ENCODE data around the gene DCAF12. TPM values are rescaled to one million over a fixed set of nuclear protein-coding genes. Genes with fewer than 3 reads are reported as not detected.

Gene DCAF12
- total RNA-seq, 2 experiments from 2014 or later: 31.7 to 70.5 TPM

DNA sequence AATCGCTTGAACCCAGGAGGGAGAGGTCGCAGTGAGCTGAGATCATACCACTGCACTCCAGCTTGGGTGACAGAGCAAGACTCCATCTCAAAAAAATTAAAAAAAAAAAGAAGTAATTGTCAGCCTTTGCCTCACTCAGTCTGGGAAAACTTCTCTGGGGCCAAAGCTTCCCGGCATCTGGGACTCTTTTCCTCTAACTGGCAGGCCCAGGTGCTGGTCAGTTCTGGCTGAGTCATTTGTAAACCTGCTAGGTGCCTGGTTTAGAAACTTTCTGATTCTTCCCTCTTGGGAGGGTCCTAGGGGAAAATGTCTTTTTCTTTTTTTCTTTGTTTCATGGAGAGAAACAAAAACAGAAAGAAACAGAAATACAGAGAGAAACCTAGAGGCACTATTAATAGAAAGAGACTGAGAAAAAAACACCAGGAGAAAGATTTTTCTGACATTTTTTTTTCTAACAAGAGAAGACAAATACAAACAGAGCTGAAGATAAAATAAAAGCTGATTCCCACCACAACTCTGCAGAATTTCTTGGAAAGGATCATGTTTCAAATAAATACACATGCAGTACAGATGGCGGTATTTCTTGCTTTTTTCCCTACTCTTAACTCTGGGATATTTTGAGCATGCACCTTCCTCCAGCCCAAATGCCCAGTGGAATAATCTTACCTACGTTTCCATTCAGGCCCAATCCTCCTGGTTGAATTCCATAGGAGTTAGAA lies 55.7 kb downstream of the DCAF12 start:
- TF ChIP-seq, protein P1, sequence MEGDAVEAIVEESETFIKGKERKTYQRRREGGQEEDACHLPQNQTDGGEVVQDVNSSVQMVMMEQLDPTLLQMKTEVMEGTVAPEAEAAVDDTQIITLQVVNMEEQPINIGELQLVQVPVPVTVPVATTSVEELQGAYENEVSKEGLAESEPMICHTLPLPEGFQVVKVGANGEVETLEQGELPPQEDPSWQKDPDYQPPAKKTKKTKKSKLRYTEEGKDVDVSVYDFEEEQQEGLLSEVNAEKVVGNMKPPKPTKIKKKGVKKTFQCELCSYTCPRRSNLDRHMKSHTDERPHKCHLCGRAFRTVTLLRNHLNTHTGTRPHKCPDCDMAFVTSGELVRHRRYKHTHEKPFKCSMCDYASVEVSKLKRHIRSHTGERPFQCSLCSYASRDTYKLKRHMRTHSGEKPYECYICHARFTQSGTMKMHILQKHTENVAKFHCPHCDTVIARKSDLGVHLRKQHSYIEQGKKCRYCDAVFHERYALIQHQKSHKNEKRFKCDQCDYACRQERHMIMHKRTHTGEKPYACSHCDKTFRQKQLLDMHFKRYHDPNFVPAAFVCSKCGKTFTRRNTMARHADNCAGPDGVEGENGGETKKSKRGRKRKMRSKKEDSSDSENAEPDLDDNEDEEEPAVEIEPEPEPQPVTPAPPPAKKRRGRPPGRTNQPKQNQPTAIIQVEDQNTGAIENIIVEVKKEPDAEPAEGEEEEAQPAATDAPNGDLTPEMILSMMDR (conservative IDR thresholded peaks at IDR 0.05; ENCODE audit: low read length): no peak
- TF ChIP-seq EZH2phosphoT487 (IDR thresholded peaks at IDR 0.05; ENCODE audit: borderline replicate concordance, low read depth, low read length): no peak
- no peaks in the 10 kb centered on the region for H3K9me2 ChIP-seq (ENCODE audit: insufficient read depth, low read length)
- ChIA-PET POLR2A (interaction anchor here (0.7 kb wide), 1 partner anchor 56 kb away, joined by 3 read pairs; the partner anchor contains the start of gene DCAF12), CTCF (ENCODE audit: unreplicated experiment) (no interaction called here)
- no peak overlapping the region for H3K27ac ChIP-seq (ENCODE audit: low read depth, low read length, poor library complexity, severe bottlenecking)
- H2AFZ ChIP-seq (ENCODE audit: low read length): no peak overlapping the region
- no peaks in the 10 kb centered on the region for H3K79me2 ChIP-seq (ENCODE audit: insufficient read depth, low read depth, low read length)
- no peak overlapping the region for H3K4me3 ChIP-seq (ENCODE audit: low read depth, low read length, poor library complexity, severe bottlenecking)
- no peaks in the 10 kb centered on the region for H3K36me3 ChIP-seq (ENCODE audit: insufficient read depth, low read length)
- no peaks in the 10 kb centered on the region for H4K20me1 ChIP-seq (ENCODE audit: insufficient read depth, low read length)
- no TSS peak for BruUV-seq (replicated peaks)
- H3K4me1 ChIP-seq (ENCODE audit: insufficient read depth, low read length, poor library complexity, severe bottlenecking): peaks cover 3% of the 10 kb centered on the region
- intact Hi-C loops (cut with micrococcal nuclease; ENCODE audit: unreplicated experiment): loop anchor here (10.0 kb wide), 1 partner anchor 146 kb away; no protein-coding TSS in a partner anchor
- no peaks in the 10 kb centered on the region for H3K9me3 ChIP-seq (ENCODE audit: low read length)
- DNase-seq (ENCODE audit: low spot score): no peak
- no peak overlapping the region for H3K4me2 ChIP-seq (ENCODE audit: low read length)

DNA sequence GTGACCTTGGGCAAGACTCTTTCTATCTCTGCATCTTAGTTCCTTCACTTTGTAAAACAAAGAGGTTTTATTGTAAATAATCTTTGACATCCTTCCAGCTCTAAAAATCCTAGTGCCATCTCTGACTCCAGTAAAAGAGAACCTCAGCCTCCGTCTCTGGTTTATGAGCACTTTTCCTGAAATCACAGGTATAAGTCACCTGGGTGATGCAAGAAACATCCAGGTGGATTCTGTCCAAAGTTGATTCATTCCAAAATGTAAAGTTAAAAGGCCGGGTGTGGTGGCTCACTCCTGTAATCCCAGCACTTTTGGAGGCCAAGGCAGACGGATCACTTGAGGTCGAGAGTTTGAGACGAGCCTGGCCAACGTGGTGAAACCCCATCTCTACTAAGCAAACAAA lies 56.7 kb downstream of the DCAF12 start:
- Histone ChIP-seq H3K79me2 (ENCODE audit: insufficient read depth, low read depth, low read length) (no peaks in the 10 kb centered on the region), H3K4me3 (ENCODE audit: low read depth, low read length, poor library complexity, severe bottlenecking) (no peak overlapping the region), H3K9me2 (ENCODE audit: insufficient read depth, low read length) (no peaks in the 10 kb centered on the region), H3K4me1 (ENCODE audit: insufficient read depth, low read length, poor library complexity, severe bottlenecking) (peaks cover 3% of the 10 kb centered on the region), H2AFZ (ENCODE audit: low read length) (no peak overlapping the region), H3K36me3 (ENCODE audit: insufficient read depth, low read length) (no peaks in the 10 kb centered on the region), H3K27ac (ENCODE audit: low read depth, low read length, poor library complexity, severe bottlenecking) (no peak overlapping the region), H3K9me3 (ENCODE audit: low read length) (no peaks in the 10 kb centered on the region), H3K4me2 (ENCODE audit: low read length) (no peak overlapping the region), H4K20me1 (ENCODE audit: insufficient read depth, low read length) (no peaks in the 10 kb centered on the region)
- POLR2A ChIA-PET: interaction anchor here (0.7 kb wide), 1 partner anchor 57 kb away, joined by 3 read pairs; the partner anchor contains the start of gene DCAF12
- no peak for DNase-seq (ENCODE audit: low spot score)
- TF ChIP-seq EZH2phosphoT487 (IDR thresholded peaks at IDR 0.05; ENCODE audit: borderline replicate concordance, low read depth, low read length): no peak
- TF ChIP-seq, protein P1 (conservative IDR thresholded peaks at IDR 0.05; ENCODE audit: low read length): no peak
- intact Hi-C loops (cut with micrococcal nuclease; ENCODE audit: unreplicated experiment): loop anchor here (10.0 kb wide), 1 partner anchor 145 kb away; no protein-coding TSS in a partner anchor
- no TSS peak for BruUV-seq (replicated peaks)
- CTCF ChIA-PET (ENCODE audit: unreplicated experiment): no interaction called here

DNA sequence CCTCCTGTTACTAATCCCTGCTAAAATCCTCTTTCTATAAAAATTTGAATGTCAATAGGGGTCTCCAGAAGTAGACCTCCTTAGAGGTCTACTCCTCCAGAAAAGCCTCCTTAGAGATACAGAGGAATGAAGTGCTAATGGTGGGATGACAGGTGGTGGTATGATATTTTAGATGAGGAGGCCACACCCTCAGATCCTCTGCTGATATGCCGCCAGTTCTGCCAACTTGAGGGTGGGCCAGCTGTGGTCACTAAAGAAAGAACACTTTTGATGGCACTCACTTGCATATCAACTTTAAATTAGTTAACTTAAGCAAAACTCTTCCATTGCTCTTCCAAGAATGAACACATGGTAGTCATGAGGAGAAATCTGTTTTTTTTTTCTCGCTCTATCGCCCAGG lies 61.0 kb downstream of the DCAF12 start:
- Histone ChIP-seq H3K4me3 (ENCODE audit: low read depth, low read length, poor library complexity, severe bottlenecking) (no peak overlapping the region), H3K27ac (ENCODE audit: low read depth, low read length, poor library complexity, severe bottlenecking) (no peak overlapping the region), H3K4me1 (ENCODE audit: insufficient read depth, low read length, poor library complexity, severe bottlenecking) (no peaks in the 10 kb centered on the region), H3K36me3 (ENCODE audit: insufficient read depth, low read length) (no peaks in the 10 kb centered on the region), H3K79me2 (ENCODE audit: insufficient read depth, low read depth, low read length) (no peaks in the 10 kb centered on the region), H3K4me2 (ENCODE audit: low read length) (no peak overlapping the region), H2AFZ (ENCODE audit: low read length) (no peak overlapping the region), H4K20me1 (ENCODE audit: insufficient read depth, low read length) (no peaks in the 10 kb centered on the region), H3K9me3 (ENCODE audit: low read length) (no peaks in the 10 kb centered on the region), H3K9me2 (ENCODE audit: insufficient read depth, low read length) (no peaks in the 10 kb centered on the region)
- POLR2A ChIA-PET: interaction anchor here (0.7 to 0.8 kb wide), 2 partner anchors 18 to 1678 kb away, joined by 3 to 4 read pairs; no protein-coding TSS in a partner anchor
- TF ChIP-seq, protein P1 (conservative IDR thresholded peaks at IDR 0.05; ENCODE audit: low read length): no peak
- TF ChIP-seq EZH2phosphoT487 (IDR thresholded peaks at IDR 0.05; ENCODE audit: borderline replicate concordance, low read depth, low read length): no peak
- CTCF ChIA-PET (ENCODE audit: unreplicated experiment): no interaction called here
- intact Hi-C loops (cut with micrococcal nuclease; ENCODE audit: unreplicated experiment): no loop called here
- DNase-seq (ENCODE audit: low spot score): no peak
- no TSS peak for BruUV-seq (replicated peaks)
